ENCODE data around the gene FKBP2. TPM values are rescaled to one million over a fixed set of nuclear protein-coding genes. Genes with fewer than 3 reads are reported as not detected.

Gene FKBP2
- total and polyA plus RNA-seq, 2 of the 4 experiments (the other 2 are of a cell fraction), result 36.2 to 76.4 TPM

DNA sequence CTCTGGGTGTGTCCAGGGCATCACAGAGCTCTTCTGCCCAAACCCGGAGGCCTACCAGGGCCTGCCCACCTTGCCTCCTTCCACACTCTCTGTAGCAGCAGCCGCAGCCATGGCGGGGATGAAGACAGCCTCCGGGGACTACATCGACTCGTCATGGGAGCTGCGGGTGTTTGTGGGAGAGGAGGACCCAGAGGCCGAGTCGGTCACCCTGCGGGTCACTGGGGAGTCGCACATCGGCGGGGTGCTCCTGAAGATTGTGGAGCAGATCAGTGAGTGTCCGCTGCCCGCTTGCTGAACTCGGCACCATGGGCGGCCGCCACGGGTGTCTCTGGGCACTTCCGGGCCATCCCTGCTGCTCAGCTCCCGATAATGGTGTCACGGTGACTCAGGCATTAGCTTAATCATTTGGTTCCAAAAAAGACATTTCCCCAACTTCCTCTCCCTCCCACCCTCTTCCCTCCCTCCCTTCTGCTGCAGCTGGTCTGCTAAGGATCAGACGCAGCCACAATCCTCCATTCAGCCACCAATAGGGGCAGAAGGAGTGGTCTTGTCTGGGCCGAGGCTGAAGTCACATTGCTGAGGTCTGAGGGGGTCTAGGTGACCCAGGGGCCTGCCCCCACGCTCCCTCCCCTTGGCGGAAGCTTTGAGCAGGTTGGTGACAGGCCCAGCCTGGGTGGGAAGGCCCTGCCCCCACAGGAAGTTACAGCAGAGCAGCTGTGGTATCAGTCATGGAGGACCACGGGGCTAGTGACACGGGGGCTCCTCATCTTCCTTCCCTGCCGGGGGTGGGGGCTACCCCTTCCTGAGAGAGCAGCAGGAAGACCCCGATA, 33.4 kb upstream of the FKBP2 start:
- Histone ChIP-seq H3K4me1 (ENCODE audit: control insufficient read depth, insufficient read depth, low read length) (peaks cover 10% of the 10 kb centered on the region), H3K27ac (ENCODE audit: insufficient read depth, low read length) (peak overlapping the region; percentile 62), H2BK5ac (ENCODE audit: low read depth, low read length, poor library complexity, severe bottlenecking) (peak overlapping the region; percentile 91), H2BK120ac (ENCODE audit: low read depth, low read length) (peak overlapping the region; percentile 72), H3K9me3 (ENCODE audit: control insufficient read depth, insufficient read depth, low read length) (no peaks in the 10 kb centered on the region), H3K56ac (ENCODE audit: extremely low read depth, insufficient read depth, low read length) (peak overlapping the region; percentile 5; the same call in 1 of the 2 replicates), H3K9ac (ENCODE audit: low read depth, low read length) (no peak overlapping the region; the same call in 1 of the 2 replicates), H3K4me2 (ENCODE audit: low read depth, low read length) (peak overlapping the region; percentile 14), H2AFZ (replicated peaks; ENCODE audit: low read length, poor library complexity) (peak overlapping the region; percentile 94), H3K9me1 (ENCODE audit: insufficient read depth, low read length) (no peaks in the 10 kb centered on the region; the same call in 1 of the 2 replicates), H2AK9ac (replicated peaks; ENCODE audit: low read depth, low read length, poor library complexity) (peak overlapping the region; percentile 95), H2BK15ac (ENCODE audit: low read depth, low read length) (peak overlapping the region; percentile 15; the same call in 1 of the 3 replicates), H3K79me1 (ENCODE audit: low read depth in 1 of 2, low read length in 2 of 2) (peaks cover 0 to 28% of the 10 kb centered on the region in 2 experiments; a peak in 3 of 4 replicates), H4K20me1 (ENCODE audit: insufficient read depth, low read length) (peaks cover 8% of the 10 kb centered on the region; the same call in 1 of the 2 replicates), H2AK5ac (ENCODE audit: low read depth, low read length) (peak overlapping the region; percentile 76), H2BK20ac (ENCODE audit: low read depth, low read length) (peak overlapping the region; percentile 8; the same call in 1 of the 2 replicates), H4K8ac (ENCODE audit: low read depth in 2 of 2, low read length in 2 of 2) (peak overlapping the region; percentile 88 to 95), H3K4ac (ENCODE audit: low read depth, low read length) (peak overlapping the region; percentile 89), H3K36me3 (ENCODE audit: control insufficient read depth, insufficient read depth, low read length) (peaks cover 36% of the 10 kb centered on the region), H3K23ac (ENCODE audit: low read depth, low read length) (peak overlapping the region; percentile 46; the same call in 1 of the 2 replicates), H3K27me3 (ENCODE audit: control insufficient read depth, insufficient read depth, low read length) (no peaks in the 10 kb centered on the region), H3K14ac (replicated peaks; ENCODE audit: low read depth, low read length) (peak overlapping the region; percentile 61), H3K4me3 (ENCODE audit: insufficient read depth, low read depth, low read length) (no peak overlapping the region), H4K5ac (ENCODE audit: low read depth, low read length) (peak overlapping the region; percentile 92), H3K18ac (ENCODE audit: low read depth, low read length) (peak overlapping the region; percentile 50), H4K91ac (ENCODE audit: insufficient read depth, low read depth, low read length) (peak overlapping the region; percentile 94)
- dilution Hi-C loops (cut with HindIII; ENCODE audit: low sequenced_read_pairs, unreplicated experiment), result no loop called here
- in situ Hi-C loops (cut with MboI; ENCODE audit: low sequenced_read_pairs), result no loop called here
- ATAC-seq (ENCODE audit: low read depth) (peak; percentile 60), DNase-seq (peak; percentile 78)
- WGBS, 2 experiments (ENCODE audit: extremely low coverage in 2 of 2, insufficient read length in 1 of 2), result 53% methylated on average over 3 of the region's 30 CpGs; no CpG with 5 or more reads in 1 of the 2 experiments
- intact Hi-C loops (cut with micrococcal nuclease), result loop anchor here (10.0 kb wide), 1 partner anchor 447 kb away; no protein-coding TSS in a partner anchor
- no TSS peak for BruUV-seq (replicated peaks)
- POLR2A ChIA-PET (ENCODE audit: unreplicated experiment), result no interaction called here
- CTCF ChIA-PET, result interaction anchor here (0.7 to 2.0 kb wide), 2 partner anchors 10 to 94 kb away, joined by 3 to 7 read pairs; no protein-coding TSS in a partner anchor
- TF ChIP-seq CEBPB (IDR thresholded peaks at IDR 0.05; ENCODE audit: low read depth, low read length) (no peak), CHD1 (IDR thresholded peaks at IDR 0.05; ENCODE audit: low read depth, low read length) (no peak), MXI1 (IDR thresholded peaks at IDR 0.05; ENCODE audit: borderline replicate concordance, low read depth, low read length) (no peak), RFX5 (IDR thresholded peaks at IDR 0.05; ENCODE audit: low read depth, low read length) (no peak), MAZ (IDR thresholded peaks at IDR 0.05; ENCODE audit: borderline replicate concordance, low read depth, low read length) (peak; percentile 34; the same call in 1 of the 2 replicates), NFE2L2 (IDR thresholded peaks at IDR 0.05; ENCODE audit: low read depth, low read length) (peak; percentile 63), MAFK (IDR thresholded peaks at IDR 0.05; ENCODE audit: low read depth, low read length) (no peak), POLR2A (IDR thresholded peaks at IDR 0.05; ENCODE audit: low read depth, low read length) (no peak), BHLHE40 (IDR thresholded peaks at IDR 0.05; ENCODE audit: low read depth, low read length) (no peak), RAD21 (IDR thresholded peaks at IDR 0.05; ENCODE audit: low read length) (no peak)
- TF ChIP-seq, protein P1, sequence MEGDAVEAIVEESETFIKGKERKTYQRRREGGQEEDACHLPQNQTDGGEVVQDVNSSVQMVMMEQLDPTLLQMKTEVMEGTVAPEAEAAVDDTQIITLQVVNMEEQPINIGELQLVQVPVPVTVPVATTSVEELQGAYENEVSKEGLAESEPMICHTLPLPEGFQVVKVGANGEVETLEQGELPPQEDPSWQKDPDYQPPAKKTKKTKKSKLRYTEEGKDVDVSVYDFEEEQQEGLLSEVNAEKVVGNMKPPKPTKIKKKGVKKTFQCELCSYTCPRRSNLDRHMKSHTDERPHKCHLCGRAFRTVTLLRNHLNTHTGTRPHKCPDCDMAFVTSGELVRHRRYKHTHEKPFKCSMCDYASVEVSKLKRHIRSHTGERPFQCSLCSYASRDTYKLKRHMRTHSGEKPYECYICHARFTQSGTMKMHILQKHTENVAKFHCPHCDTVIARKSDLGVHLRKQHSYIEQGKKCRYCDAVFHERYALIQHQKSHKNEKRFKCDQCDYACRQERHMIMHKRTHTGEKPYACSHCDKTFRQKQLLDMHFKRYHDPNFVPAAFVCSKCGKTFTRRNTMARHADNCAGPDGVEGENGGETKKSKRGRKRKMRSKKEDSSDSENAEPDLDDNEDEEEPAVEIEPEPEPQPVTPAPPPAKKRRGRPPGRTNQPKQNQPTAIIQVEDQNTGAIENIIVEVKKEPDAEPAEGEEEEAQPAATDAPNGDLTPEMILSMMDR (conservative IDR thresholded peaks at IDR 0.05; ENCODE audit: low read depth, low read length), result no peak
- TF ChIP-seq, protein P2, sequence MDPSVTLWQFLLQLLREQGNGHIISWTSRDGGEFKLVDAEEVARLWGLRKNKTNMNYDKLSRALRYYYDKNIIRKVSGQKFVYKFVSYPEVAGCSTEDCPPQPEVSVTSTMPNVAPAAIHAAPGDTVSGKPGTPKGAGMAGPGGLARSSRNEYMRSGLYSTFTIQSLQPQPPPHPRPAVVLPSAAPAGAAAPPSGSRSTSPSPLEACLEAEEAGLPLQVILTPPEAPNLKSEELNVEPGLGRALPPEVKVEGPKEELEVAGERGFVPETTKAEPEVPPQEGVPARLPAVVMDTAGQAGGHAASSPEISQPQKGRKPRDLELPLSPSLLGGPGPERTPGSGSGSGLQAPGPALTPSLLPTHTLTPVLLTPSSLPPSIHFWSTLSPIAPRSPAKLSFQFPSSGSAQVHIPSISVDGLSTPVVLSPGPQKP (IDR thresholded peaks at IDR 0.05; ENCODE audit: borderline replicate concordance, low read depth, low read length), result no peak
- TF ChIP-seq, protein P3, sequence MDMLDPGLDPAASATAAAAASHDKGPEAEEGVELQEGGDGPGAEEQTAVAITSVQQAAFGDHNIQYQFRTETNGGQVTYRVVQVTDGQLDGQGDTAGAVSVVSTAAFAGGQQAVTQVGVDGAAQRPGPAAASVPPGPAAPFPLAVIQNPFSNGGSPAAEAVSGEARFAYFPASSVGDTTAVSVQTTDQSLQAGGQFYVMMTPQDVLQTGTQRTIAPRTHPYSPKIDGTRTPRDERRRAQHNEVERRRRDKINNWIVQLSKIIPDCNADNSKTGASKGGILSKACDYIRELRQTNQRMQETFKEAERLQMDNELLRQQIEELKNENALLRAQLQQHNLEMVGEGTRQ (IDR thresholded peaks at IDR 0.05; ENCODE audit: low read depth, low read length), result no peak
